HG03469 (cell line): ENCODE results near the gene EEFSEC.

ENCODE experiments used
- ATAC-seq: cut with Tn5 transposase; IDR thresholded peaks from one replicate; pipeline ENCODE4 v1.9.1; 2021; ENCODE audit warnings: mild to moderate bottlenecking, moderate library complexity, moderate number of reproducible peaks; ENCODE audit not compliant: unreplicated experiment

Gene EEFSEC

GRCh38 chr3:128153156-128154041, at the start of gene EEFSEC:
EEFSEC (plus strand) TSS chr3:128153481; CDS start chr3:128153508, 27 bp downstream.
- peak; percentile 68 for ATAC-seq

GRCh38 chr3:128107834-128108233, 45.4 kb upstream of the EEFSEC start:
- no peak for ATAC-seq

- no peak for ATAC-seq
These were observed 42.1 kb upstream of the EEFSEC start for GRCh38 chr3:128111147-128111546.

- ATAC-seq = no peak
These were observed 40.8 kb upstream of the EEFSEC start for GRCh38 chr3:128112357-128112968.

GRCh38 chr3:128113817-128114794, 39.2 kb upstream of the EEFSEC start:
- ATAC-seq = no peak

- no peak for ATAC-seq
These were observed 31.3 kb upstream of the EEFSEC start for GRCh38 chr3:128122013-128122412.

GRCh38 chr3:128123156-128123537, 30.1 kb upstream of the EEFSEC start:
- no peak for ATAC-seq

GRCh38 chr3:128123538-128124368, 29.5 kb upstream of the EEFSEC start, which contains the start of gene RUVBL1:
RUVBL1 (minus strand) TSS chr3:128123812; CDS start chr3:128123724, 88 bp downstream.
- ATAC-seq = peak; percentile 95

GRCh38 chr3:128127236-128127635, 26.0 kb upstream of the EEFSEC start:
- no peak for ATAC-seq

- no peak for ATAC-seq
These were observed 25.0 kb upstream of the EEFSEC start for GRCh38 chr3:128128251-128128650.

- ATAC-seq = no peak
These were observed 21.2 kb upstream of the EEFSEC start for GRCh38 chr3:128131897-128132646.

- no peak for ATAC-seq
These were observed 19.9 kb upstream of the EEFSEC start for GRCh38 chr3:128133273-128133883.

GRCh38 chr3:128143496-128143895, 9.8 kb upstream of the EEFSEC start:
- ATAC-seq = no peak

GRCh38 chr3:128144512-128145187, 8.6 kb upstream of the EEFSEC start:
- ATAC-seq = no peak

GRCh38 chr3:128145279-128145678, 8.0 kb upstream of the EEFSEC start:
- no peak for ATAC-seq

- ATAC-seq = no peak
These were observed 7.1 kb upstream of the EEFSEC start for GRCh38 chr3:128146201-128146600.

- ATAC-seq = no peak
These were observed 3.6 kb upstream of the EEFSEC start for GRCh38 chr3:128149650-128150049.

GRCh38 chr3:128151758-128152274, 1.5 kb upstream of the EEFSEC start:
- ATAC-seq = no peak
